Measurements from ENCODE around the gene C11orf16.
A peak's percentile ranks its signal among the peaks of the same experiment; 100 is the strongest.

The C11orf16 gene

DNA sequence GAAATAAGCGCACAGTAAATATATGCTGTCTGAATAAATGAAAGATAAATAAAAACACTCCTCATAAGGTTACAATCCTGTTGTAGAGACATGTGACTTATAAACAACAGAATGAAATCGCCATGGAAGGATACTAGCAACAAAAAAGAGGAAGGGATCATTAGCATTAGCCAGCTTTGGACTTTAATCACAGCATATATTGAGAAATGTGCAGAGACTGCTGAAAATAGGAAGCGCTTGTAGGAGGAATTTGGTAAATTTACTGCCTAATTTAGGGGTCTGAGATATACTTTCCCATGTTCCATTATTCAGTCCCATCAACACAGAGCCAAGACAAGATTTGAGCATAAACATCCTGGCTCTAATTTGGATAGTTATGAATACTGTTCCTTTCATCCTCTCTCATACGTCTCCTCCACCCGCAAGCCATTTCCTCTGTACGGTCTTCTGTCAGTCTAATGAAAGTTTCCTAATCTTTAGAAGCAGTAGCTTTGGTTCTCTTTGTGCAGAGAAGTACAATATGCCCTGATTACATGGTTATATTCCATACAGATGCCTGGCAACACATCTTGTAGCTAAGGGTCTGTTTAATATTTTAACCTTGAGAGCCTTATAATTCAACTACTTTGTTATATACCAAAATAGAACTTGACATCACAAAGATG lies 58.9 kb downstream of the C11orf16 start:
- no peak for DNase-seq (ENCODE audit: low read depth)
- H3K9me3 ChIP-seq (ENCODE audit: control insufficient read depth, low read length): no peaks in the 10 kb centered on the region

DNA sequence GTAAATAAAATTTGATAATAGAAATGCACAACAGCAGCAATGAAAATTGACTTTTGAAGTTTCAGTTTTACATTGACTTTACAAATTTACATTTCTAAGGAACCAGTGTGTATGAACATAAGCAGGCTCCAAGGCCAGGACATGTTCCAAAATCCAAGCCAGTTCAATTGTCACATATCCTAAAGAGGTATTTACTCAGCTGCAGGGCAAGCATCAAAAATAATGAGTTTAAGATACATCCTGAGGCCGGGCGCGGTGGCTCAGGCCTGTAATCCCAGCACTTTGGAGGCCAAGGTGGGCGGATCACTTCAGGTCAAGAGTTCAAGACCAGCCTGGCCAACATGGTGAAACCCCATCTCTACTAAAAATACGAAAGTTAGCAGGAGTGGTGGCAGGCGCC lies 60.8 kb downstream of the C11orf16 start:
- H3K27me3 ChIP-seq (replicated peaks; ENCODE audit: control insufficient read depth, insufficient read depth, low read length): no peaks in the 10 kb centered on the region
- H3K4me1 ChIP-seq (ENCODE audit: control insufficient read depth, insufficient read depth, low read length): peaks cover 23% of the 10 kb centered on the region

More for the DNA sequence above, 58.9 kb downstream of the C11orf16 start:
- no peaks in the 10 kb centered on the region for H3K36me3 ChIP-seq (ENCODE audit: control insufficient read depth, insufficient read depth, low read length, severe bottlenecking)
- no peak overlapping the region for H3K4me3 ChIP-seq (ENCODE audit: low read length)
- H3K27me3 ChIP-seq (replicated peaks; ENCODE audit: control insufficient read depth, insufficient read depth, low read length): no peaks in the 10 kb centered on the region
- peaks cover 17% of the 10 kb centered on the region for H3K4me1 ChIP-seq (ENCODE audit: control insufficient read depth, insufficient read depth, low read length)
- no peak overlapping the region for H3K9ac ChIP-seq (ENCODE audit: low read length)

DNA sequence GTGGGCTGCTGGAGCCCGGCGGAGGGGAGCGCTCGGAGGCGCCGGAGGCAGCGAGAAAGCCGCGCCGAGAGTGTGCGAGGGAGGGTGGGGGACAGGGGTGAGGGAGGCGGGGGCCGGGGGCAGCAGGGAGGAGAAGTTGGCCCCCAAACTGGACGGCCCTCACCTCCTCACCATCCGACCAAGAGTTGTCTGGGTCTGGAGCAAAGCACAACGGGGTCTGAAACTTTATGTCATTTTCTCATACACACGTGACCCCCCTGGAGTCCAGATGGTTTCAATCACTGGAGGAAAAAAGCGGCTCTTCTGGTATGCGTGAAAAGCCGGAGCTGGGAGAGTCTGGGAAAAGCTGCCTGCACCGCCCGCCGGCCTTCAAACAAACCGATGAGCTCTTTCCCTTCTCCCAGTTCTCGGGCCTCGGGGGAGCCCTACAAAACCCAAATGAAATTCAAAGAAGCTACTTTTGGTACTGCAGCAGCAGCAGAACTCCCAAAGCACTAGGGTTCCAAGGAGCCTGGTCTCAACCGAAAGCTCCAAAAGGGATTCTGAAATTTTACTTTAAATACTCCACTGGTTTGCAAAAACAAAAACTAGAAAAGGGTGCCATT lies 61.5 kb downstream of the C11orf16 start:
- Histone ChIP-seq H3K36me3 (ENCODE audit: control insufficient read depth, insufficient read depth, low read length, severe bottlenecking) (no peaks in the 10 kb centered on the region), H3K9me3 (ENCODE audit: control insufficient read depth, low read length) (no peaks in the 10 kb centered on the region), H3K9ac (ENCODE audit: low read length) (peak overlapping the region; percentile 82), H3K4me3 (ENCODE audit: low read length) (peak overlapping the region; percentile 95), H3K4me1 (ENCODE audit: control insufficient read depth, insufficient read depth, low read length) (peaks cover 26% of the 10 kb centered on the region), H3K27me3 (replicated peaks; ENCODE audit: control insufficient read depth, insufficient read depth, low read length) (no peaks in the 10 kb centered on the region)
- peak; percentile 98 for DNase-seq (ENCODE audit: low read depth)

More for the DNA sequence above, 60.8 kb downstream of the C11orf16 start:
- peak; percentile 30 for DNase-seq (ENCODE audit: low read depth)
- Histone ChIP-seq H3K36me3 (ENCODE audit: control insufficient read depth, insufficient read depth, low read length, severe bottlenecking) (no peaks in the 10 kb centered on the region), H3K9me3 (ENCODE audit: control insufficient read depth, low read length) (no peaks in the 10 kb centered on the region), H3K9ac (ENCODE audit: low read length) (peak overlapping the region; percentile 82), H3K4me3 (ENCODE audit: low read length) (peak overlapping the region; percentile 95)

DNA sequence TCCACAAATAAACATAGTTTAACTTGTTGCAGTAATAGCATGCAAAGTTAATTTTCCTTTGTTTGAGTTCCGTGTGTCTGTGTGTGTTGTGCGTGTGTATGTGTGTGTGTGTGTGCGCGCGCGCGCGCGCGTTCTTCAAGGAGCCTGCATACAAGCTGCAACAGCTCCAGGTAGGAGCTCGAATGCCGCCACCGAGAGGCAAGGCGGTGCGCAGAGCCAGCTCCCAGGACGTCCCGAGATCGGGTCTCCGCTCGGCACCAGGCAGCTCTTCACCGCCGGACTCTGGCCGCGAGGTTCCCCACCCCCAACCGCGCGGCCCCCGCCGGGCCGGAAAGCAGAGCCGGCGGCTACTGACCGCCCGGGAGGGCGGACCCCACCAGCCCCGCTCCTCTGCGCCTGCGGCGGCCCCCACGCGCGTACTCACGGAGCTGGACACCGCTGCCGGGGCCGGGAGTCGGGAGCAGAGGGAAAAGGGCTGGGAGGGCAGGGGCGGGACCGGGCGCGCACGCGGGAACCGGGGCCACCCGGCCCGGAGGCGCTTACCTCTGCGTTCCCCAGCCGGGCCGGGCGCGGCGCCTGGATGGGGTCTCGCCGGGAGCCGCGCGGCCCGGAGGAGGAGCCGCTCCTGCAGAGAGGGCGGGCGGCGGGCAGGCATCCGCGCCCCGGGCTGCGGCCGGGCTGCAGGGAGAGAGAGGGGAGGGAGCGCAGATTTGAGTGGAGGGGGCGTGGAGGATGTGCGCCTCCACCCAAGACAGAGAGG lies 62.2 kb downstream of the C11orf16 start:
- peak; percentile 78 for DNase-seq (ENCODE audit: low read depth)

More for the DNA sequence above, 62.2 kb downstream of the C11orf16 start:
- H3K9ac ChIP-seq (ENCODE audit: low read length): peak overlapping the region; percentile 82
- H3K27me3 ChIP-seq (replicated peaks; ENCODE audit: control insufficient read depth, insufficient read depth, low read length): no peaks in the 10 kb centered on the region
- H3K36me3 ChIP-seq (ENCODE audit: control insufficient read depth, insufficient read depth, low read length, severe bottlenecking): no peaks in the 10 kb centered on the region
- no peaks in the 10 kb centered on the region for H3K9me3 ChIP-seq (ENCODE audit: control insufficient read depth, low read length)
- peaks cover 26% of the 10 kb centered on the region for H3K4me1 ChIP-seq (ENCODE audit: control insufficient read depth, insufficient read depth, low read length)
- peak overlapping the region; percentile 95 for H3K4me3 ChIP-seq (ENCODE audit: low read length)

Data from adipocyte (in vitro differentiated cells).